HepG2 (cell line): Measurements from ENCODE around the gene PWP1. TPM values are rescaled to one million over a fixed set of nuclear protein-coding genes. Genes with fewer than 3 reads are reported as not detected.

Source experiments
- ATAC-seq: fragments of 200-7000 bp; cut with Tn5 transposase; 3 replicates; pipeline ENCODE4 v1.9.1; 2020; ENCODE audit warnings: mild to moderate bottlenecking, moderate library complexity
- BruUV-seq: library from RNA; stranded (reverse); fragments of 400-500 nt; replicated peaks from 2 replicates; lab custom pipeline; 2021; lab: Mats Ljungman, UMichigan
- CTCF ChIA-PET: fragments of 300-600 bp; formaldehyde crosslinking; extraction: SDS; loops from one replicate; lab custom pipeline; 2021; ENCODE audit warnings: low total read pairs, inconsistent platforms, low intra/inter-chr PET ratio; lab: Yijun Ruan, JAX
- POLR2A ChIA-PET: fragments of 350-600 bp; sonication (Branson Sonifier 250); formaldehyde crosslinking; loops from one replicate; lab custom pipeline; 2020; ENCODE audit warnings: antibody characterized with exemption, inconsistent platforms; lab: Yijun Ruan, JAX
- DNase-seq: peaks from one replicate; pipeline ENCODE4 v3.0.0-alpha.2; 2015; ENCODE audit warnings: low spot score
- FAIRE-seq: peaks from 3 replicates; lab custom pipeline; 2011; peaks lifted over from hg19 to GRCh38; lab: Jason Lieb, UNC
- H2AFZ ChIP-seq: one replicate; pipeline ENCODE4 v1.6.1; 2011; ENCODE audit warnings: low read length, inconsistent platforms
- H3K27ac ChIP-seq: fragments of 300-600 bp; 3 replicates; pipeline ENCODE4 v1.8.0; 2011; ENCODE audit warnings: mixed run types, mild to moderate bottlenecking, mixed read lengths, low read length, inconsistent platforms; ENCODE audit not compliant: insufficient read depth; ENCODE audit errors: extremely low read length
- H3K27me3 ChIP-seq, 2 experiments: fragments of 200-600 bp in 1 of 2; 2 replicates in 1 of 2; 3 replicates in 1 of 2; pipeline versions ENCODE4 v1.6.0 to v1.8.0; 2011; ENCODE audit warnings: low read length in 2 of 2, mild to moderate bottlenecking in 2 of 2, moderate library complexity in 2 of 2, inconsistent platforms in 1 of 2; ENCODE audit not compliant: insufficient read depth in 2 of 2, control insufficient read depth in 1 of 2
- H3K36me3 ChIP-seq, 2 experiments: fragments of 200-600 bp in 1 of 2; replicated peaks in 1 of 2; 2 replicates in 1 of 2; 3 replicates in 1 of 2; pipeline versions ENCODE4 v1.5.1 to v1.8.0; 2011; ENCODE audit warnings: low read length in 2 of 2, inconsistent platforms in 1 of 2; ENCODE audit not compliant: insufficient read depth in 2 of 2, control insufficient read depth in 1 of 2
- H3K4me1 ChIP-seq: 2 replicates; pipeline ENCODE4 v1.5.1; 2012; ENCODE audit warnings: low read length, inconsistent platforms; ENCODE audit not compliant: insufficient read depth
- H3K4me2 ChIP-seq: 2 replicates; pipeline ENCODE4 v1.6.0; 2011; ENCODE audit warnings: low read depth, low read length, inconsistent platforms
- H3K4me3 ChIP-seq, 3 experiments: fragments of 200-600 bp in 1 of 3; sonication (generic), shearing (Covaris generic) in 1 of 3; replicated peaks in 1 of 3; 2 replicates each; pipeline ENCODE4 v1.5.1; 2011 to 2016; ENCODE audit warnings: low read length in 3 of 3, inconsistent platforms in 2 of 3, low read depth in 2 of 3, mild to moderate bottlenecking in 2 of 3, control low read depth in 1 of 3, mixed read lengths in 1 of 3; ENCODE audit not compliant: insufficient read depth in 1 of 3
- H3K79me2 ChIP-seq: one replicate; pipeline ENCODE4 v1.6.1; 2011; ENCODE audit warnings: low read length, inconsistent platforms; ENCODE audit not compliant: insufficient read depth
- H3K9ac ChIP-seq: 2 replicates; pipeline ENCODE4 v1.6.0; 2011; ENCODE audit warnings: mild to moderate bottlenecking, low read depth, low read length, inconsistent platforms; ENCODE audit not compliant: insufficient read depth
- H3K9me3 ChIP-seq: 2 replicates; pipeline ENCODE4 v1.5.1; 2012; ENCODE audit warnings: mild to moderate bottlenecking, low read length
- H4K20me1 ChIP-seq: 2 replicates; pipeline ENCODE4 v1.6.0; 2011; ENCODE audit warnings: inconsistent platforms, mild to moderate bottlenecking, low read length, moderate library complexity; ENCODE audit not compliant: insufficient read depth
- CHD2 ChIP-seq: IDR thresholded peaks from 2 replicates; pipeline ENCODE4 v1.6.1; 2011; ENCODE audit warnings: low read depth, low read length, improper control_type of control experiment
- EP300 ChIP-seq, 3 experiments: sonication (generic) in 1 of 3; formaldehyde crosslinking in 1 of 3; IDR thresholded peaks; 2 replicates each; pipeline versions ENCODE4 v1.5.1 to v1.6.1; 2011 to 2020; ENCODE audit warnings: low read depth in 2 of 3, low read length in 2 of 3, borderline replicate concordance in 1 of 3, improper control_type of control experiment in 1 of 3, mild to moderate bottlenecking in 1 of 3, missing genetic modification reagents in 1 of 3, moderate library complexity in 1 of 3
- FOXA1 ChIP-seq, 2 experiments: fragments of 450-650 bp in 1 of 2; sonication (generic) in 1 of 2; formaldehyde crosslinking in 1 of 2; IDR thresholded peaks; 2 replicates each; pipeline versions ENCODE4 v1.4.0 to v1.6.1; 2016 to 2020; ENCODE audit warnings: missing genetic modification reagents in 1 of 2
- FOXJ3 ChIP-seq: sonication (generic); formaldehyde crosslinking; IDR thresholded peaks from 2 replicates; pipeline ENCODE4 v1.4.0; 2020; ENCODE audit warnings: missing genetic modification reagents, mild to moderate bottlenecking, borderline replicate concordance
- FOXM1 ChIP-seq: sonication (generic); formaldehyde crosslinking; IDR thresholded peaks from 2 replicates; pipeline ENCODE4 v1.5.0; 2020; ENCODE audit warnings: missing genetic modification reagents
- KDM4B ChIP-seq: sonication (generic); formaldehyde crosslinking; IDR thresholded peaks from 2 replicates; pipeline ENCODE4 v1.4.0; 2020; ENCODE audit warnings: missing genetic modification reagents
- KDM5B ChIP-seq: sonication (generic); formaldehyde crosslinking; IDR thresholded peaks from 2 replicates; pipeline ENCODE4 v1.4.0; 2020; ENCODE audit warnings: missing genetic modification reagents, mild to moderate bottlenecking, borderline replicate concordance
- LCORL ChIP-seq, 2 experiments: fragments of 450-650 bp in 1 of 2; sonication (generic) in 1 of 2; formaldehyde crosslinking in 1 of 2; IDR thresholded peaks; 2 replicates each; pipeline versions ENCODE4 v1.5.0 to v1.6.1; 2017 to 2020; ENCODE audit warnings: antibody characterized with exemption in 1 of 2, missing genetic modification reagents in 1 of 2
- NFKBIZ ChIP-seq: IDR thresholded peaks from 2 replicates; pipeline ENCODE4 v1.6.1; 2018; ENCODE audit warnings: missing genetic modification reagents, missing compliant biosample characterization
- NKX3-1 ChIP-seq: sonication (generic); formaldehyde crosslinking; IDR thresholded peaks from 2 replicates; pipeline ENCODE4 v1.5.0; 2020; ENCODE audit warnings: missing genetic modification reagents
- POLR2AphosphoS2 ChIP-seq: IDR thresholded peaks from 2 replicates; pipeline ENCODE4 v1.6.1; 2011; ENCODE audit warnings: low read depth, low read length, improper control_type of control experiment
- RFX1 ChIP-seq: fragments of 450-650 bp; IDR thresholded peaks from 2 replicates; pipeline ENCODE4 v1.6.1; 2017
- SNRNP70 ChIP-seq: fragments of 200-400 bp; formaldehyde crosslinking; IDR thresholded peaks from 2 replicates; pipeline ENCODE4 v1.6.1; 2017; ENCODE audit warnings: mild to moderate bottlenecking, low read depth, low read length, moderate library complexity
- STAG1 ChIP-seq: sonication (generic); formaldehyde crosslinking; IDR thresholded peaks from 2 replicates; pipeline ENCODE4 v1.4.0; 2020; ENCODE audit warnings: missing genetic modification reagents
- YY1 ChIP-seq: IDR thresholded peaks from 2 replicates; pipeline ENCODE4 v1.6.1; 2011; ENCODE audit warnings: low read length, low read depth, moderate library complexity, mild to moderate bottlenecking; ENCODE audit not compliant: insufficient read depth, insufficient replicate concordance
- ZNF577 ChIP-seq: sonication (generic); formaldehyde crosslinking; IDR thresholded peaks from 2 replicates; pipeline ENCODE4 v1.4.0; 2020; ENCODE audit warnings: mild to moderate bottlenecking, low read depth, missing genetic modification reagents, borderline replicate concordance
- ZNF644 ChIP-seq: IDR thresholded peaks from 2 replicates; pipeline ENCODE4 v1.6.1; 2016; ENCODE audit warnings: low read depth
- ZNF766 ChIP-seq: sonication (generic); formaldehyde crosslinking; IDR thresholded peaks from 2 replicates; pipeline ENCODE4 v1.5.0; 2020; ENCODE audit warnings: missing genetic modification reagents, borderline replicate concordance
- WGBS: methylation state at CpG from one replicate; pipeline ENCODE4 v1.1.6; 2017; ENCODE audit warnings: low lambda C conversion rate; 5-methylcytosine and 5-hydroxymethylcytosine counted together
- in situ Hi-C: cut with HindIII; loops from 2 replicates; pipeline ENCODE4 v1.10.0; 2017; ENCODE audit warnings: low pct_unique_long_range_greater_than_20kb; ENCODE audit not compliant: extremely low pct_ligation_motif_present
- intact Hi-C: fragments of 100-400 bp; cut with micrococcal nuclease; formaldehyde crosslinking; loops from one replicate; pipeline ENCODE4 v1.10.0; 2022; ENCODE audit not compliant: unreplicated experiment
- polyA plus RNA-seq, 8 experiments: library from polyadenylated mRNA; depleted of rRNA in 3 of 8; stranded (reverse) in 7 of 8; unstranded in 1 of 8; fragments of >200 nt; fragmentation: Illumina TruSeq in 4 of 8; extraction: Trizol in 4 of 8; gene quantifications; 2 replicates each; pipeline versions ENCODE4 v1.2.1 to v1.2.3, GENCODE V29; 2011 to 2016; ENCODE audit warnings: low read depth in 4 of 8, missing spikeins in 1 of 8, mixed read lengths in 1 of 8; ENCODE audit not compliant: insufficient read depth in 1 of 8
- total RNA-seq, 5 experiments: library from RNA; depleted of rRNA; stranded (reverse); fragments of >200 nt; fragmentation: Illumina TruSeq; extraction: Trizol; gene quantifications; 2 replicates each; pipeline ENCODE4 v1.2.3, GENCODE V29; 2016; ENCODE audit warnings: low read depth in 1 of 5
- TF ChIP-seq, protein P1 (sequence below): fragments of 450-650 bp; IDR thresholded peaks from 2 replicates; pipeline ENCODE4 v1.6.1; 2017

The PWP1 gene
- total and polyA plus RNA-seq, 2 of the 13 experiments (the other 11 are each of a cell fraction or from before 2014, with no cell fraction given), result 65.9 to 70.2 TPM

- FAIRE-seq, result no peak
- H3K36me3 ChIP-seq, result peaks cover 27 to 69% of the 10 kb centered on the region in 2 experiments
- POLR2A ChIA-PET, result no interaction called here
Observed at GRCh38 chr12:107736914-107737313, 51.3 kb downstream of the PWP1 start.

DNA sequence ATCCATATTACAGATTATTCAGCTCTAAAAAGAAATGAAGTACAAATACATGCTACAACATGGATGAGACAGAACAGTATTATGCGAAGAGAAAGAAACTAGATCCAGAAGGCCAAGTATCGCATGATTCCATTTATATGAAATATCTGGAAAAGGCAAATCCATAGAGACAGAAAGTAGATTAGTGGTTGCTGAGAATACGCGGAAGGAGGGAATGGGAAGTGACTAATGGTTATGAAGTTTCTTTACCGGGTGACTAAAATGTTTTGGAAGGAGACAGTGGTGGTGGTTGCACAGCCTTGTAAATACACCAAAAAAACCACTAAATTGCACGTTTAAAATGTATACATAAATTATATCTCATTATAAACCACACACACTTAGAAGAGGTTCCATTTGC lies 62.9 kb downstream of the PWP1 start:
- Histone ChIP-seq H3K9me3 (no peaks in the 10 kb centered on the region), H3K27ac (no peak overlapping the region), H3K36me3 (peaks cover 17 to 62% of the 10 kb centered on the region in 2 experiments; a peak in 4 of 5 replicates), H3K4me1 (no peaks in the 10 kb centered on the region), H3K9ac (no peak overlapping the region), H3K4me2 (no peak overlapping the region), H2AFZ (no peak overlapping the region), H4K20me1 (no peaks in the 10 kb centered on the region), H3K4me3 (no peak overlapping the region), H3K27me3 (no peaks in the 10 kb centered on the region), H3K79me2 (no peaks in the 10 kb centered on the region)
- intact Hi-C loops (no loop called here), in situ Hi-C loops (no loop called here)
- TF ChIP-seq FOXM1 (CRISPR knock-in tag) (no peak), EP300 (IDR thresholded peaks at IDR 0.05; ENCODE audit: low read depth in 2 of 2, low read length in 2 of 2) (no peak), EP300 (CRISPR knock-in tag; IDR thresholded peaks at IDR 0.05; ENCODE audit: borderline replicate concordance) (no peak), FOXJ3 (no peak), SNRNP70 (no peak), FOXA1 (IDR thresholded peaks at IDR 0.05) (no peak), FOXA1 (CRISPR knock-in tag; IDR thresholded peaks at IDR 0.05) (no peak), ZNF766 (CRISPR knock-in tag) (no peak)
- no peak for FAIRE-seq
- BruUV-seq, result no TSS peak
- DNase-seq, result no peak
- CTCF ChIA-PET, result no interaction called here
- no peak for ATAC-seq
- POLR2A ChIA-PET, result no interaction called here
- WGBS, result 95% methylated on average over 6 of the region's 6 CpGs

More at GRCh38 chr12:107736914-107737313, 51.3 kb downstream of the PWP1 start:
- no peak for ATAC-seq
- no peak overlapping the region for H3K9ac ChIP-seq
- H2AFZ ChIP-seq, result no peak overlapping the region
- H4K20me1 ChIP-seq, result no peaks in the 10 kb centered on the region; the same call in 1 of the 2 replicates
- no peaks in the 10 kb centered on the region for H3K79me2 ChIP-seq
- DNase-seq, result no peak
- no peak overlapping the region for H3K27ac ChIP-seq
- in situ Hi-C loops (no loop called here), intact Hi-C loops (no loop called here)
- no peaks in the 10 kb centered on the region for H3K27me3 ChIP-seq
- 94% methylated on average over 4 of the region's 4 CpGs for WGBS
- BruUV-seq, result no TSS peak
- H3K4me2 ChIP-seq, result no peak overlapping the region
- H3K4me1 ChIP-seq, result no peaks in the 10 kb centered on the region
- TF ChIP-seq KDM5B (no peak), RFX1 (no peak), ZNF577 (CRISPR knock-in tag) (no peak), CHD2 (no peak), LCORL (IDR thresholded peaks at IDR 0.05) (no peak), LCORL (CRISPR knock-in tag; IDR thresholded peaks at IDR 0.05) (no peak), NFKBIZ (CRISPR knock-in tag) (no peak), KDM4B (no peak), POLR2AphosphoS2 (no peak), STAG1 (CRISPR knock-in tag) (no peak), NKX3-1 (no peak), YY1 (no peak), ZNF644 (CRISPR knock-in tag) (no peak)
- TF ChIP-seq, protein P1, sequence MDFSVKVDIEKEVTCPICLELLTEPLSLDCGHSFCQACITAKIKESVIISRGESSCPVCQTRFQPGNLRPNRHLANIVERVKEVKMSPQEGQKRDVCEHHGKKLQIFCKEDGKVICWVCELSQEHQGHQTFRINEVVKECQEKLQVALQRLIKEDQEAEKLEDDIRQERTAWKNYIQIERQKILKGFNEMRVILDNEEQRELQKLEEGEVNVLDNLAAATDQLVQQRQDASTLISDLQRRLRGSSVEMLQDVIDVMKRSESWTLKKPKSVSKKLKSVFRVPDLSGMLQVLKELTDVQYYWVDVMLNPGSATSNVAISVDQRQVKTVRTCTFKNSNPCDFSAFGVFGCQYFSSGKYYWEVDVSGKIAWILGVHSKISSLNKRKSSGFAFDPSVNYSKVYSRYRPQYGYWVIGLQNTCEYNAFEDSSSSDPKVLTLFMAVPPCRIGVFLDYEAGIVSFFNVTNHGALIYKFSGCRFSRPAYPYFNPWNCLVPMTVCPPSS, result no peak
- no peaks in the 10 kb centered on the region for H3K9me3 ChIP-seq
- CTCF ChIA-PET, result no interaction called here
- no peak overlapping the region for H3K4me3 ChIP-seq
